HCT116 (cell line): ENCODE data around the gene MYO5C. TPM values are rescaled to one million over a fixed set of nuclear protein-coding genes. Genes with fewer than 3 reads are reported as not detected.

ENCODE experiments used
- ATAC-seq: fragments of 200-7000 bp; cut with Tn5 transposase; 2 replicates; pipeline ENCODE4 v1.9.1; 2020; ENCODE audit warnings: mild to moderate bottlenecking, moderate library complexity
- BruUV-seq: library from RNA; stranded (reverse); fragments of 400-500 nt; replicated peaks from 2 replicates; lab custom pipeline; 2021; lab: Mats Ljungman, UMichigan
- CTCF ChIA-PET: fragments of 300-600 bp; sonication (Branson Sonifier 250); formaldehyde crosslinking; loops from one replicate; lab custom pipeline; 2021; ENCODE audit warnings: antibody characterized with exemption; lab: Charles Lee
- POLR2A ChIA-PET: fragments of 300-600, 350-600 bp; sonication (Branson Sonifier 250); formaldehyde crosslinking; loops from one replicate; lab custom pipeline; 2021; ENCODE audit warnings: antibody characterized with exemption; lab: Charles Lee
- RAD21 ChIA-PET, 2 experiments: fragments of 300-600 bp; sonication (Branson Sonifier 250); formaldehyde crosslinking; loops; one replicate each; lab custom pipeline; 2023; ENCODE audit warnings: low total read pairs in 2 of 2; ENCODE audit not compliant: uncharacterized antibody in 2 of 2, unreplicated experiment in 2 of 2, low non-redundant PET in 1 of 2; lab: Charles Lee
- DNase-seq: peaks from one replicate; pipeline ENCODE4 v3.0.0-alpha.2; 2010; ENCODE audit warnings: low read depth, low spot score
- H2AFZ ChIP-seq: fragments of 200-600 bp; shearing (Covaris generic), sonication (generic); 2 replicates; pipeline ENCODE4 v1.6.1; 2017; ENCODE audit warnings: low read depth, mixed run types, mixed read lengths, antibody characterized with exemption, low read length; ENCODE audit not compliant: poor library complexity, severe bottlenecking
- H3K27ac ChIP-seq: 2 replicates; pipeline ENCODE4 v1.5.1; 2012; ENCODE audit warnings: low read depth, low read length
- H3K27me3 ChIP-seq: fragments of 200-600 bp; sonication (generic); 2 replicates; pipeline ENCODE4 v1.6.1; 2016; ENCODE audit warnings: mixed run types, low read length, mixed read lengths; ENCODE audit not compliant: insufficient read depth
- H3K36me3 ChIP-seq, 2 experiments: fragments of 200-500 bp in 1 of 2; fragments of 200-600 bp in 1 of 2; sonication (Bioruptor generic) in 1 of 2; sonication (generic) in 1 of 2; 2 replicates each; pipeline versions ENCODE4 v1.5.1 to v1.6.1; 2014 to 2016; ENCODE audit warnings: low read length in 2 of 2, inconsistent platforms in 1 of 2, mixed read lengths in 1 of 2, mixed run types in 1 of 2; ENCODE audit not compliant: insufficient read depth in 2 of 2, control insufficient read depth in 1 of 2
- H3K4me1 ChIP-seq, 2 experiments: fragments of 200-600 bp in 1 of 2; sonication (generic) in 1 of 2; 2 replicates each; pipeline versions ENCODE4 v1.5.1 to v1.6.1; 2012 to 2017; ENCODE audit warnings: low read length in 2 of 2, inconsistent platforms in 1 of 2, mild to moderate bottlenecking in 1 of 2, mixed read lengths in 1 of 2, mixed run types in 1 of 2, moderate library complexity in 1 of 2; ENCODE audit not compliant: insufficient read depth in 2 of 2, control insufficient read depth in 1 of 2
- H3K4me2 ChIP-seq: fragments of 200-600 bp; sonication (generic); 2 replicates; pipeline ENCODE4 v1.6.1; 2017; ENCODE audit warnings: mixed run types, low read length, mixed read lengths
- H3K4me3 ChIP-seq, 2 experiments: fragments of 200-600 bp in 1 of 2; sonication (generic) in 1 of 2; replicated peaks in 1 of 2; 2 replicates each; pipeline ENCODE4 v1.5.1; 2011 to 2016; ENCODE audit warnings: low read length in 2 of 2, control low read depth in 1 of 2, low read depth in 1 of 2, mild to moderate bottlenecking in 1 of 2, mixed read lengths in 1 of 2, mixed run types in 1 of 2
- H3K79me2 ChIP-seq: fragments of 200-600 bp; sonication (generic); 2 replicates; pipeline ENCODE4 v1.6.1; 2017; ENCODE audit warnings: mild to moderate bottlenecking, mixed run types, low read length, moderate library complexity, mixed read lengths; ENCODE audit not compliant: insufficient read depth
- H3K9ac ChIP-seq: fragments of 200-600 bp; sonication (generic); 2 replicates; pipeline ENCODE4 v1.6.1; 2016; ENCODE audit warnings: low read length, mixed read lengths
- H3K9me2 ChIP-seq: fragments of 200-600 bp; sonication (generic), shearing (Covaris generic); 2 replicates; pipeline ENCODE4 v1.6.1; 2017; ENCODE audit warnings: mixed run types, mild to moderate bottlenecking, moderate library complexity; ENCODE audit not compliant: insufficient read depth
- H3K9me3 ChIP-seq, 2 experiments: fragments of 200-500 bp in 1 of 2; fragments of 200-600 bp in 1 of 2; sonication (Bioruptor generic) in 1 of 2; sonication (generic) in 1 of 2; 2 replicates each; pipeline ENCODE4 v1.6.1; 2014 to 2017; ENCODE audit warnings: low read length in 2 of 2, mixed read lengths in 2 of 2, inconsistent platforms in 1 of 2, low read depth in 1 of 2, mild to moderate bottlenecking in 1 of 2, mixed run types in 1 of 2, moderate library complexity in 1 of 2; ENCODE audit not compliant: control insufficient read depth in 1 of 2, insufficient read depth in 1 of 2
- H4K20me1 ChIP-seq: fragments of 200-600 bp; sonication (generic), shearing (Covaris generic); 2 replicates; pipeline ENCODE4 v1.6.1; 2017; ENCODE audit warnings: mixed run types, mild to moderate bottlenecking, moderate library complexity; ENCODE audit not compliant: insufficient read depth
- CEBPB ChIP-seq: IDR thresholded peaks from 2 replicates; pipeline ENCODE4 v1.6.1; 2012; ENCODE audit warnings: low read depth
- CTCF ChIP-seq, 3 experiments: fragments of 200-600 bp in 1 of 3; sonication (generic) in 1 of 3; IDR thresholded peaks in 2 of 3; conservative IDR thresholded peaks in 1 of 3; 2 replicates each; pipeline ENCODE4 v1.5.1; 2012 to 2017; ENCODE audit warnings: low read depth in 2 of 3, low read length in 2 of 3, antibody characterized with exemption in 1 of 3, borderline replicate concordance in 1 of 3, control low read depth in 1 of 3, mild to moderate bottlenecking in 1 of 3, mixed read lengths in 1 of 3, mixed run types in 1 of 3, moderate library complexity in 1 of 3; ENCODE audit not compliant: insufficient read depth in 1 of 3
- EGR1 ChIP-seq: IDR thresholded peaks from 2 replicates; pipeline ENCODE4 v1.6.1; 2012; ENCODE audit warnings: low read depth
- ELF1 ChIP-seq: IDR thresholded peaks from 2 replicates; pipeline ENCODE4 v1.6.1; 2012; ENCODE audit warnings: low read depth, borderline replicate concordance
- EZH2phosphoT487 ChIP-seq: fragments of 200-600 bp; IDR thresholded peaks from 2 replicates; pipeline ENCODE4 v1.6.1; 2018; ENCODE audit warnings: antibody characterized with exemption, borderline replicate concordance
- FOSL1 ChIP-seq: IDR thresholded peaks from 2 replicates; pipeline ENCODE4 v1.6.1; 2012; ENCODE audit warnings: low read depth
- JUND ChIP-seq: IDR thresholded peaks from 2 replicates; pipeline ENCODE4 v1.6.1; 2012
- MAX ChIP-seq: IDR thresholded peaks from 2 replicates; pipeline ENCODE4 v1.6.1; 2012
- REST ChIP-seq: IDR thresholded peaks from 2 replicates; pipeline ENCODE4 v1.6.1; 2012; ENCODE audit warnings: low read depth
- TCF7L2 ChIP-seq: IDR thresholded peaks from 2 replicates; pipeline ENCODE4 v1.7.0; 2011; ENCODE audit warnings: borderline replicate concordance, inconsistent platforms; ENCODE audit not compliant: insufficient read depth, insufficient read length; ENCODE audit errors: extremely low read depth
- ZFX ChIP-seq: fragments of 450-650 bp; IDR thresholded peaks from 2 replicates; pipeline ENCODE4 v1.6.1; 2017
- ZNF274 ChIP-seq: fragments of 200-500 bp; sonication (Bioruptor generic); IDR thresholded peaks from 2 replicates; pipeline ENCODE4 v1.6.1; 2014; ENCODE audit warnings: mild to moderate bottlenecking, low read depth, low read length, inconsistent platforms
- intact Hi-C: fragments of 100-400 bp; cut with micrococcal nuclease; formaldehyde crosslinking; loops from 2 replicates; pipeline ENCODE4 v1.10.0; 2022
- total RNA-seq: library from RNA; stranded (reverse); gene quantifications from one replicate; pipeline ENCODE4 v1.2.1, GENCODE V29; 2021; ENCODE audit not compliant: unreplicated experiment
- TF ChIP-seq, protein P1 (sequence below): IDR thresholded peaks from 2 replicates; pipeline ENCODE4 v1.6.1; 2012

MYO5C gene
- total RNA-seq, 1 experiment from 2014 or later = 34.0 TPM

DNA sequence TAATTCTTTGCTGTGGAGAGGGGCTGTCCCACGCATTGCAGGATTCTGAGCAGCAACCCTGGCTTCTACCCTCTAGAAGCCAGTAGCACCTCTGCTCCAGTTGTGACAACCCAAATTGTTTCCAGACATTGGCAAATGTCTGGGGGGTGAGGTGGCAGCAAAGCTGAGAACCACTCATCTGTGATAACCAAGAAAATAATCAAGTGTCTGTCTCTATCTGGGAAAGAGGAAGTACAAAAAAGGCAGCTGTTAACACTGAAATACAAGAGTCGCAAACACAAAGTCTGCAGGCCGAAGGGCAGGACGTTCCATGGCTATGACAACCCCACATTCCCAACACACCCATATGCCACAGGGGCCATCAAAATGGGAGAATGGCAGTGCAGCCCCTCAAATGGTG is 62.2 kb downstream of the MYO5C start:
- no TSS peak for BruUV-seq
- no peak for DNase-seq
- Histone ChIP-seq H4K20me1 (no peaks in the 10 kb centered on the region), H2AFZ (no peak overlapping the region), H3K4me3 (no peak overlapping the region), H3K79me2 (no peaks in the 10 kb centered on the region), H3K9ac (no peak overlapping the region), H3K27me3 (no peaks in the 10 kb centered on the region), H3K9me3 (no peaks in the 10 kb centered on the region), H3K27ac (no peak overlapping the region), H3K36me3 (peaks cover 24 to 26% of the 10 kb centered on the region in 2 experiments; a peak in 3 of 4 replicates), H3K9me2 (no peaks in the 10 kb centered on the region), H3K4me1 (peaks cover 4 to 10% of the 10 kb centered on the region in 2 experiments; a peak in 3 of 4 replicates), H3K4me2 (no peak overlapping the region)
- TF ChIP-seq EGR1 = no peak
- TF ChIP-seq JUND = no peak
- TF ChIP-seq ELF1 = no peak
- TF ChIP-seq FOSL1 = no peak
- TF ChIP-seq, protein P1, sequence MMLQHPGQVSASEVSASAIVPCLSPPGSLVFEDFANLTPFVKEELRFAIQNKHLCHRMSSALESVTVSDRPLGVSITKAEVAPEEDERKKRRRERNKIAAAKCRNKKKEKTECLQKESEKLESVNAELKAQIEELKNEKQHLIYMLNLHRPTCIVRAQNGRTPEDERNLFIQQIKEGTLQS = no peak
- no peak for TF ChIP-seq TCF7L2
- no peak for TF ChIP-seq ZNF274
- TF ChIP-seq REST = no peak
- no peak for TF ChIP-seq ZFX
- no peak for TF ChIP-seq CTCF (IDR thresholded peaks at IDR 0.05 in 2 of 3, conservative IDR thresholded peaks at IDR 0.05 in 1 of 3; ENCODE audit: borderline replicate concordance in 1 of 3, insufficient read depth in 1 of 3, low read depth in 2 of 3, low read length in 2 of 3)
- TF ChIP-seq CEBPB = no peak
- no peak for TF ChIP-seq EZH2phosphoT487
- TF ChIP-seq MAX = no peak
- ChIA-PET RAD21 (no interaction called here), POLR2A (no interaction called here), CTCF (no interaction called here)
- intact Hi-C loops = no loop called here
- no peak for ATAC-seq
